ENCODE results near the gene COX11.

Gene COX11

GRCh38 chr17:54967621-54968261 lies 713 bp downstream of the COX11 start:
- DNase-seq (ENCODE audit: low spot score): no peak

- no peak for DNase-seq (ENCODE audit: low spot score)
Measured at GRCh38 chr17:54956791-54957190, 11.7 kb downstream of the COX11 start.

DNA sequence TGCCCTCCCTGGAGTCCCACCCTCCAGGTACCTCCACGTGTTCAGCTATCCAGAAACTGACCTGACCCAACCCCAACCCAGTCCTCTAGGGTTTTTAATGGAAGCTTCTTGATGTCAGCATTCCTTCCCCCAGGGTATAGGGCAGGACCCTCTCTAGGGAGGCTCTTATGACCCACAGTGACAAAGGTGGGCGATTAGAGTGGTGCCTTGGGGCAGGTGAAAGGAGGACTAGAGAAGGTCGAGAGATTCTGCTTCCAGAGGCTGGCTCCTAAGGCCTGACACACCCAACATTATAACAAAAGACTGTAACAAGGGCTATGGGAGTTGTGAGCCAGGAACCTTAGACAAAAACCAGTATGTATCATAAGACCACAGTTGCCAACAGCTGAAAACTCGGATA lies 17.2 kb downstream of the COX11 start:
- no peak for DNase-seq (ENCODE audit: low spot score)

DNA sequence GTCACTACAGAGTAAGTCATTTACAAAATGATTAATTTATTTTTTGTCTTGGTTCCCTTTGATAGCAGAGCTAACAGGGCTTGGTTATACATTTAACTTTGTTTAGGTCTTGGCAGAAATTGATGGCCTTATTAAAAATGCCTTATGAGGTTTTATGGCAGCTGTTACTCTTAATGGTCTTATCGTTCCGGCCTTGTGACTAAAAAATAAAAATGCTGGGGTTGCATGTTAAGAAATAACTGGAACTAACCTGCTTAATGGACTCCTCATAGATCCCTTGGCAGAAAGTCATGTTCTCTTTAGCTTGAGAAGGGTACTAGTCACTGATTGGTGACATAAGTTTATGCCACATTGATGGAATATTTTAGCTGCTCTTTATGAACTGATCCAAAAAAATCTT lies 18.3 kb downstream of the COX11 start:
- DNase-seq (ENCODE audit: low spot score): no peak

DNA sequence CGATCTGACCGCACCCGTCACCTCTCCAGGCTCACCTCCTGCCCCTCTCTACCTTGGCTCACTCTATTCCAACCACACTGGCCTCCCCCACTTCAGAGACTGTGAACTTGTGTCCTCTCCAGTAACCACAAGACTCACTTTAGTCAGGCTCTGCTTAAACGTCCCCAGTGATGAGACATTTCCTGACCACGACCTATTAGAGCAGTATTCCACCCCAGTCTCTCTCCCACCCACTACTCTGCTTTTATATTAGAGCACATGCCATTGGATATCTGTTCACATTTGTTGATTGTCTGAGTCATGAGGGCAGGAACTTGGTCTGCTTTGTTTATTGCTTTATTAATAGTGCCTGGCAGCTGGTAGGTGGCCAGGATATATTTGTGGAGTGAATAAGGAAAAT lies 20.1 kb downstream of the COX11 start:
- peak; percentile 28 for DNase-seq (ENCODE audit: low spot score)

- DNase-seq (ENCODE audit: low spot score): no peak
Measured at GRCh38 chr17:54947396-54947795, 21.1 kb downstream of the COX11 start.

- no peak for DNase-seq (ENCODE audit: low spot score)
Measured at GRCh38 chr17:54945671-54946070, 22.8 kb downstream of the COX11 start.

DNA sequence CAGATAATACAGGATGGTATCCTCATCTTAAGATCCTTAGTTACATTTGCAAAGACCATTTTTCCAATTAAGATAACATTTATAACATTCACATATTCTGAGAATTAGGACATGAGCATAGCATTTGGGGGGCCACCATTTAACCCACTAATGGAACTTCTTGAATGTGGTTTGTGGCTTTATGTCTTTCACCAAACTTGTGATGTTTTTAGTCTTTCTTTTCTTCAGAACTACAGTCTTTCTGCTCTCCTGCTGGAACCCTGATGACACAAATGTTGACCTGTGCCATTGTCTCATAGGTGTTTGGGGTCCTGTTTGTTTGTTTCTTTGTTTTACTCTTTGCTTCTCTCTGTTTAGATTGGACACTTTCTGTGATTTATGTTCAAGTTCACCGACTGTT lies 23.2 kb downstream of the COX11 start:
- DNase-seq (ENCODE audit: low spot score): no peak

- no peak for DNase-seq (ENCODE audit: low spot score)
Measured at GRCh38 chr17:54944796-54945195, 23.7 kb downstream of the COX11 start.

DNA sequence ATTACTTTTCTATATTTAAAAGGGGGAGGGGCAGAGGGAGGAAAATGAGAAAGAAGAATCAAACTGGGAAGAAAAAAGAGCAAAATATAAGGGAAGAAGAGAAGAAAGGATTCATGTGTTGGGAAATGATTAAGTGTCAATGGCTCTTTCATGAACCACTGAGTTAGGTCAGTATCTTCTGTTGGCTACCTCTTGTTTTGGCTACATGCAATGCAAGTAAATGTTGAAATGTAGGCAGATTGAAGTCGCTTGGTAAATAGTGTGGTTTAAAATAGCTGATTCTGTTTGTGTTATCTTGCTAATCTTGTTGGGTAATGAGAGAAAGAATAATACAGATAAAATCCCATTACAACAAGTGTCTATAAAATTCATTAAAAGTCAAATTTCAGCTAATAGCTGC lies 27.2 kb downstream of the COX11 start:
- DNase-seq (ENCODE audit: low spot score): no peak

- no peak for DNase-seq (ENCODE audit: low spot score)
Measured at GRCh38 chr17:54937426-54937825, 31.0 kb downstream of the COX11 start.

GRCh38 chr17:54937018-54937417 lies 31.4 kb downstream of the COX11 start:
- DNase-seq (ENCODE audit: low spot score): no peak

GRCh38 chr17:54935471-54935870 lies 33.0 kb downstream of the COX11 start:
- no peak for DNase-seq (ENCODE audit: low spot score)

- DNase-seq (ENCODE audit: low spot score): no peak
Measured at GRCh38 chr17:54933921-54934320, 34.5 kb downstream of the COX11 start.

DNA sequence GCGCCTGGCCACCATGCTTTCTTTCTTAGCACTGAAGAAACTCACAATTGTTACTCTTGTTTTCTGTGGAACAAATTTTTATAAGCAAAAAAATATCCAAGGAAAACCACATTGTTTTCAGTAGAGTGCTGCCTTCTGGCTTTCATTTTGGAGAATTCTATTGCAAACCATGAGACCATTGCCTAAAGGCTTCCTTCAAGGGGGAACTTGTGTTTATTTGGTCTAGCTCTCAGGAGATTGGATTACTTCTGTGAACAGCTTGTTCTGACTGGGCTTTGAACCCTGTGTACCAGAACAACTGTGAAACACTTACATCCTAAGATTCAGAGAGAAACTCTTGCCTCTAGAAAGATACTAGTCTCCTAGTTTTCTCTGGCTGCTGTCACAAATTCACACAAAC lies 35.7 kb downstream of the COX11 start:
- DNase-seq (ENCODE audit: low spot score): no peak

DNA sequence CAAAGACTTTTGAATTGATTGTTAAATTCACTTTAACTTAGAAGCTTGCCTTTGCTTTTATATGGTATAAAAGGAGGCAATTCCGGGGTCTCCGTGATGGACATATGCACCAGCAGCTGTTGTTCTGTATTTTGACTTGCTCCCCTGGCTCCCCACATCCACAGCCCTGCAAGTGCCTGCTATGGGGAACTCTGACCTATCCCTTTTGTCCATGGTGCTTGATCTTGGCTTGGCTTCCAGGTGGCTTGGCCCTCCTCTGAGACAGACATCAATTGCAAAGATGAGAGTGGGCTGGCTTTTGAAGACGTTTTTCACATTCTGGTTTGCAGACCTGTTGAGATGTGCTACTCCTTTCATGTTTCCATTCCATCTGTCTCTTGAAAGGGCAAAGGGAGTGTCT lies 40.9 kb downstream of the COX11 start:
- no peak for DNase-seq (ENCODE audit: low spot score)

DNA sequence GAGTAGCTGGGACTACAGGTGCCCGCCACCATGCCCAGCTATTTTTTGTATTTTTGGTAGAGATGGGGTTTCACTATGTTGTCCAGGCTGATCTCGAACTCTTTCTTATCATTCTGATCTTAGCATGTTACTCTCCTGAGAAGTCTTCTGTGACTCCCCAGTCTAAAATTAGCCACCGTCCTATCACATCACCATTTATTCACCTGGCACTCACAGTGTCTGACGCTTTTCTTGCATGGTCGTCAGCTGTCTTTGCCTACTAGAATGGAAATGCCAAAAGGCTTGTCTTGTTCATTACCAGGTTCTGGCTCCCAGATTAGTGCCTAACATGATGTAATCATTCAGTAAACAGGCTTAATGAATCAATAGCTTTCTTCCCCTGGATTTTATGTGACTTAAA lies 44.0 kb downstream of the COX11 start:
- DNase-seq (ENCODE audit: low spot score): no peak

DNA sequence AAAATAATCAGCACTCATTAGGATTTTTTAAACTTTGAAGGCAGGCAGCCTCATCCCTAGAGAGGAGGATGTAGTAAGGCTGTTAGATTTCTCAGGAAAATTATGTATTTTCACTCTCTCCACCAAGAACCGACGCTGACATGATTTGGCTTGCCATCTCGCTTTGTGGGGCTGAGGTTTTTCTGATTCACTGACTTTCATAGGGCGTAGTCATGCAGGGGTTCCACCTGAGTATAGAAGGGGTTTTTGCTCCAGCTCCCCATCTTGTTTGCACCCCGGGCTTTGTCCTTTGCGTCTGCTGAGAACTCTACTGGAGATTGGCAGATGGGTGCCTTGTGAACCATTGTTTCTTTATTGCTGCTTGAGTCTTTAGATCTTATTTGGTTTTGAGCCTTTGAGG lies 47.6 kb downstream of the COX11 start:
- no peak for DNase-seq (ENCODE audit: low spot score)

DNA sequence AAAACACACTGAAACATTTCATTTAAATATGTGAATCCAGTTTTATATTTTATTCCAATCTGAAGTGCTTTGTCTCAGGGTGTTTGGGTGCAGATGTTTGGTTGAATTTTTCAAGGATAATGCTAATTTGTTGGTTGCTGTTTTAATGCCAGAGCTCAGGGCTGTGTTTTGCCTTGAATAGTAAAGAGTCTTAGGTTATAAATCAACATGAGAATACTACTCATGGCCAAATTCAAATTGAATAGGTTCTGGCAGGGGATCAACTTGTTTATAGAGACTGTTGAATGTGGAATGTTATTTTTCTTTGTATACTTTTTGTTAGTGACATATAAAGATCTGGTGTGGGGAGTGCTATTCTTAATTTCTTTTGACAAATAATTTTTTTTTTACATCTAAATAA lies 49.0 kb downstream of the COX11 start:
- DNase-seq (ENCODE audit: low spot score): no peak

GRCh38 chr17:54916721-54917120 lies 51.7 kb downstream of the COX11 start:
- no peak for DNase-seq (ENCODE audit: low spot score)

Measured in COLO829 (cell line).